SU-DHL-6 (cell line): ENCODE measurements around the gene HSD17B7.
"Not testable (repeated sequence)": the region's sequence is repeated elsewhere in the genome, so short reads cannot be mapped to it uniquely, and the experiment has no call there.

Experiments
- H2AFZ ChIP-seq: fragments of 200-600 bp; sonication (generic); 2 replicates; pipeline ENCODE4 v1.6.1; 2014; ENCODE audit warnings: low read depth, mild to moderate bottlenecking, moderate library complexity, mixed read lengths, antibody characterized with exemption, low read length; ENCODE audit not compliant: severe bottlenecking
- H3F3A ChIP-seq: fragments of 200-600 bp; shearing (Covaris generic); 2 replicates; pipeline ENCODE4 v1.6.0; 2016; ENCODE audit warnings: antibody characterized with exemption, mild to moderate bottlenecking; ENCODE audit not compliant: insufficient read depth
- H3K27ac ChIP-seq: fragments of 200-600 bp; sonication (generic); 2 replicates; pipeline ENCODE4 v1.5.1; 2016; ENCODE audit warnings: low read depth, mild to moderate bottlenecking, low read length, moderate library complexity, mixed read lengths
- H3K27me3 ChIP-seq: fragments of 200-600 bp; sonication (generic), shearing (Covaris generic); 2 replicates; pipeline ENCODE4 v1.6.0; 2014; ENCODE audit warnings: mild to moderate bottlenecking, low read length
- H3K36me3 ChIP-seq: fragments of 200-600 bp; sonication (generic); 2 replicates; pipeline ENCODE4 v1.6.1; 2014; ENCODE audit warnings: mild to moderate bottlenecking, low read length, mixed read lengths
- H3K4me2 ChIP-seq: fragments of 300-600, 200-600 bp; shearing (Covaris generic), sonication (generic); 2 replicates; pipeline ENCODE4 v1.6.0; 2014; ENCODE audit warnings: low read length, low read depth, mild to moderate bottlenecking; ENCODE audit not compliant: poor library complexity, severe bottlenecking
- H3K4me3 ChIP-seq: fragments of 200-600 bp; sonication (generic); 2 replicates; pipeline ENCODE4 v1.5.1; 2014; ENCODE audit warnings: antibody characterized with exemption, low read length, mild to moderate bottlenecking, mixed read lengths; ENCODE audit not compliant: insufficient read depth, poor library complexity, severe bottlenecking
- H3K79me2 ChIP-seq: fragments of 200-600 bp; sonication (generic); 2 replicates; pipeline ENCODE4 v1.6.1; 2014; ENCODE audit warnings: mild to moderate bottlenecking, low read length, moderate library complexity; ENCODE audit not compliant: insufficient read depth
- H3K9ac ChIP-seq: fragments of 200-600 bp; sonication (generic); 2 replicates; pipeline ENCODE4 v1.7.0; 2014; ENCODE audit warnings: mild to moderate bottlenecking, low read length
- H3K9me2 ChIP-seq: fragments of 200-600 bp; sonication (generic); replicated peaks from 2 replicates; pipeline ENCODE4 v1.6.1; 2014; ENCODE audit warnings: low read length; ENCODE audit not compliant: insufficient read depth
- H3K9me3 ChIP-seq: fragments of 200-600 bp; sonication (generic); 2 replicates; pipeline ENCODE4 v1.6.1; 2014; ENCODE audit warnings: low read length, mixed read lengths; ENCODE audit not compliant: insufficient read depth
- H4K20me1 ChIP-seq: fragments of 200-600 bp; sonication (generic); 2 replicates; pipeline ENCODE4 v1.6.1; 2014; ENCODE audit warnings: low read depth, mild to moderate bottlenecking, antibody characterized with exemption, low read length, moderate library complexity, mixed read lengths

Gene HSD17B7

DNA sequence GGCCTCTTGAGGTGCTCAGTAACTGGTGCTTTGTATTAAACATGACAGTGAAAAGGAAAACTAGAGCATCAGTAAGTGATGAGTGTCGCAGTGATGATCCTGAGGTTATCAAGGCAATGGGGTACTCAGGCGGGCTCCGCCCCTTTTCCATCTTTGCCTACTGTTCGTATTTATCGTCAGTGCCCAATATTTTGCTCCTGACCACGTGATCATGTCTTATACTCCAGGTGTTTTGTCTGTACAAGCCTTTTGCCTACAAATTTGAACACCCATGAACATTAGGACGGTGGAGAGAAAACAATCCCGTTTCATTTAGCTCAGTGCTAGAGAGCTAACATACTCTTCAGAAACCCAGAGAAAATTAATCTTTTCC is 469 bp downstream of the HSD17B7 start:
- H3K4me3 ChIP-seq, result peak overlapping the region; percentile 50
- peak overlapping the region; percentile 46 for H3K4me2 ChIP-seq
- not testable (repeated sequence) for H4K20me1 ChIP-seq, H3F3A ChIP-seq, H3K9me3 ChIP-seq, H3K79me2 ChIP-seq, H2AFZ ChIP-seq, H3K36me3 ChIP-seq, H3K9me2 ChIP-seq, H3K27me3 ChIP-seq
- H3K9ac ChIP-seq, result peak overlapping the region; percentile 59
- H3K27ac ChIP-seq, result peak overlapping the region; percentile 66

DNA sequence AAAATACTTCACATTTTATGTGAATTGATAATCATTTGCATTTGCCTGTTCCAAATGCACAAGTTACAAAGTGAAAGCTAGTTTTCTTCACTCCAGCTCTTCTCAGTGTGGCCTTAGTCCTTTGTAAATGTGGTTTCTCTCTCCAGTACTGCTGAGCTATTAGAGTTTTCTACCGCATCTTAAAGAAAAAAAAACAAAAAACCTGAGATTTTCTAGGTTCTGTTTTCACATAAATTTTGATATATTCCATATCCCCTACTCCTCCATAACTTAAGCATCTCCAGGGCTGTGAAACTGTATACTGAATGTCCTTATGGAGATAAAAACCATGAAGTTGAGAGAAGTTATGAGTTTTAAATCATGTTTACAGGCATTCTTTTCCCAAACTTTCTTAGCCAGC is 3.8 kb downstream of the HSD17B7 start:
- not testable (repeated sequence) for H3K4me2 ChIP-seq, H3K9me2 ChIP-seq, H2AFZ ChIP-seq, H3K79me2 ChIP-seq, H3K36me3 ChIP-seq, H3F3A ChIP-seq, H3K27ac ChIP-seq, H4K20me1 ChIP-seq, H3K9me3 ChIP-seq, H3K4me3 ChIP-seq, H3K9ac ChIP-seq, H3K27me3 ChIP-seq

DNA sequence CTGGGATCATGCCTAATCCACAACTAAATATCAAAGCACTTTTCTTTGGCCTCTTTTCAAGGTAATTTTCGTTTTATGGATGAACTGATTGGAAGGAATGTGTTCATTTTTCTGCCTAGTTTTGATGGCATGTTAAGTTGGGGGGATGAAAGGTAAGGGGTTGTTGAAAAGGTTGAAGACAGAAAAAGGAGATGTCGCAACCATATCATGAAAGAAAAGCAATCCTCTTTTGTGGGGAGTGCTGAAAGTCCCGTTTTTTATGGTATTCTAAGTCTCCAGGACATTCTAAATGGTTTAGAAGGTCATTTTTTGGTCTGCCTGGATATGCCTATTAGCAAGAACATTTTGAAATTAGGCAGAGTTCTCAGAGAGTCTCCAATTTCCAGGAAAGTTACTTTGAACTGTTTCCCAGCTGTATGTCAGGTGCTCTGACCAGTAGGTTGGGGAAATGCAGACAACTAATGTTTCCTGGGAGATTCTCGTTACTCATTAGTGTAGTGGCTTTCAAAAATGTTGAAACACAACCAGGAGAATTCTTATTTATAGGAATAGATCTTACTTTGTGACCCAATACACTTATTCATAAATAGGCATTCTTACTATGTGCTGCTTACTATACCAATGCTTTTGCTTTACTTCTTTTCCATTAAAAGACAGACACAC is 6.2 kb downstream of the HSD17B7 start:
- not testable (repeated sequence) for H3K9me3 ChIP-seq, H3F3A ChIP-seq, H3K9ac ChIP-seq, H3K27me3 ChIP-seq, H3K9me2 ChIP-seq, H3K4me3 ChIP-seq, H3K27ac ChIP-seq, H3K79me2 ChIP-seq, H3K36me3 ChIP-seq, H4K20me1 ChIP-seq, H3K4me2 ChIP-seq, H2AFZ ChIP-seq

DNA sequence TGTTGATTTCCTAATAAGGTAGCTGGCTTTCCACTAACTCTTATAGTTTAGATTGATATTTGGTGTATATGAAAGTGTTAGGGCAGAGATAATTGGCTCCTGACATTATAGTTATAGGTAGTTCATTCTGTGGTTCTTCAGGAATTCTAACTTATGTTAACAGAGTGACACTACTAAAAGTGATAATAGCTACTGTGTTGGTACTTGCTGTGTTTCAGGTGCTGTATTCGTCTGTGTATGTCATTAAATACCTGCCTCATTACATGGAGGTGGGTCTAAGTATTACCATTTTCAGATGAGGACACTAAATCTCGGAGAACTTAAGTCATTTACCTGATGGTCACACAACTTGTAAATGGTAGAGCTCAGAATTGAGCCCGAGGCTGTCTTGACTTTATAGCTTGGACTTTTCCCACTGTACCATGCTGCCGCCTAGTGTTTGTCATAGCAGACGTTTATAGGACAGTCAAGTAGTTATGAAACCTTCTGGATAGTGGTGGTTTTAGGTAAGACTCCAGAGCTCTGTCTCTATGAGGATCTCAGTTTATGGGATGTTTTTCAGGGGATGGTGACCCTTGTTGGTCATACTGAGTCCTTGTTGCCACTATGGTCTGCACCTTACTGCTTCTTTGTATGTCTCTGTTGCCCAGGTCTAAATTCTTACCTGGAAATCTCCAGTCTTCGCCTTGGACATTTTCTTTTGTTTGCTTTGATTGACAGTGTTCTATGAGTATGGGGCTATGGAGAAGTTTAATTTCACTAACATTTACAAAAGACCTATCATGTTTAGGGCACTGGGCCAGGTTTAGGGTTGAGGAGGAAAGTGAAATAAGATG is 9.7 kb downstream of the HSD17B7 start:
- not testable (repeated sequence) for H3K4me2 ChIP-seq, H3K79me2 ChIP-seq, H4K20me1 ChIP-seq, H3K9ac ChIP-seq, H2AFZ ChIP-seq, H3K4me3 ChIP-seq, H3F3A ChIP-seq, H3K9me3 ChIP-seq, H3K9me2 ChIP-seq, H3K27ac ChIP-seq, H3K36me3 ChIP-seq, H3K27me3 ChIP-seq

DNA sequence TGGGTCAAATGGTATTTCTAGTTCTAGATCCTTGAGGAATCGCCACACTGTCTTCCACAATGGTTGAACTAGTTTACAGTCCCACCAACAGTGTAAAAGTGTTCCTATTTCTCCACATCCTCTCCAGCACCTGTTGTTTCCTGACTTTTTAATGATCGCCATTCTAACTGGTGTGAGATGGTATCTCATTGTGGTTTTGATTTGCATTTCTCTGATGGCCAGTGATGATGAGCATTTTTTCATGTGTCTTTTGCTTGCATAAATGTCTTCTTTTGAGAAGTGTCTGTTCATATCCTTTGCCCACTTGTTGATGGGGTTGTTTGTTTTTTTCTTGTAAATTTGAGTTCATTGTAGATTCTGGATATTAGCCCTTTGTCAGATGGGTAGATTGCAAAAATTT is 17.0 kb downstream of the HSD17B7 start:
- not testable (repeated sequence) for H3K9me2 ChIP-seq, H3K36me3 ChIP-seq, H3K27ac ChIP-seq, H3K27me3 ChIP-seq, H3K9ac ChIP-seq, H4K20me1 ChIP-seq, H3K79me2 ChIP-seq, H3K9me3 ChIP-seq, H2AFZ ChIP-seq, H3F3A ChIP-seq, H3K4me2 ChIP-seq, H3K4me3 ChIP-seq

DNA sequence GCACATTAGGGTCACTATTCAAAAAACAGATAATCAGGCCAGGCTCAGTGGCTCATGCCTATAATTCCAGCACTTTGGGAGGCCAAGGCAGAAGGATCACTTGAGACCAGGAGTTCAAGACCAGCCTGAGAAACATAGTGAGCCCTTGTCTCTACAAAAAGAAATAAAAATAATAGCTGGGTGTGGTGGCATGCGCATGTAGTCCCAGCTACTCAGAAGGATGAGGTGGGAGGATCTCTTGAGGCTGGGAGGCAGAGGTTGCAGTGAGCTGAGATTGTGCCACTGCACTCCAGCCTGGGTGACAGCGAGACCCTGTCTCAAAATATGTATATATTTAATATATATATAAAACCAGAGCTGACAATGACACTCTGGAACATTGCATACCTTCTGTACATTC is 21.9 kb downstream of the HSD17B7 start:
- not testable (repeated sequence) for H3K27me3 ChIP-seq, H4K20me1 ChIP-seq, H3K27ac ChIP-seq, H3K4me2 ChIP-seq, H3K9ac ChIP-seq, H3K9me3 ChIP-seq, H2AFZ ChIP-seq, H3K4me3 ChIP-seq, H3K9me2 ChIP-seq, H3K79me2 ChIP-seq, H3F3A ChIP-seq, H3K36me3 ChIP-seq

DNA sequence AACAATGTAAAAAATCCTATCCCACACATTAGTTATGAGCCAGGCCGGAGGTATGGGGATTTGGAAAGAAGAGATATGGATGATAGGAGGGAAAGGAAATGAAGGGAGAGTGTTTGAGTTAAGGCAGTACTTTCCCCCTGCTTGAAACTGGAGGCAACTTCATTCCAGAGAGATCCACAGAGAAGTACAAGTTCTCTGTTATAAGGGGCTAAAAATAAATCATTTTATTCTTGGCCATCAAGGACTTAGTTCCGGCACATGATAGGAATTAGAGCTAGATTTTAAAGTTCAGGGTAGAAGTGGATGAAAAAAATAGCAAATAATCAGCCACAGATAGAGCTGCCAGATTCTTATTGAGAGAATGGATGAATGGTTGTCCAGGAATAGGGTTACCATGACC is 27.6 kb downstream of the HSD17B7 start:
- not testable (repeated sequence) for H3K9me2 ChIP-seq, H4K20me1 ChIP-seq, H3K9ac ChIP-seq, H3K4me2 ChIP-seq, H3K27ac ChIP-seq, H3K4me3 ChIP-seq, H2AFZ ChIP-seq, H3K27me3 ChIP-seq, H3K9me3 ChIP-seq, H3K79me2 ChIP-seq, H3K36me3 ChIP-seq, H3F3A ChIP-seq

DNA sequence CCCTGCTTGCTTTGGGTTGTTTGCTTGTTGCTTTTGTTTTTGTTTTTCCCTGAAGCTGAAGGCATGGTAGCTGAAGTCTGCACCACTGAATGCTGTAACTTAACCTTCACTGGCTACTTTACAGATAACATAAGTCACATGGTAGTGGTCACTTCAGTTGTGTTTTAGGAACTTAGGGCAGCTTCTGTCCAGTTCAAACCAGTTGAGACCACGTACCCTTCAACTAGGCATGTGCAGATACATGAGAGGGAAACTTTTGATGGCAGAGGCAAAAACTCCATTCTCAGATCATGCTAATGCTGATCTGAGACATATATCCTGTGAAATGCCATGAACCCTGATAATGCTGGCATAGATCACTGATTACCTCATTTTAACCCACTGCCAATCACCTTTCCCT is 28.2 kb downstream of the HSD17B7 start:
- not testable (repeated sequence) for H2AFZ ChIP-seq, H3K36me3 ChIP-seq, H3K9me2 ChIP-seq, H3F3A ChIP-seq, H3K9ac ChIP-seq, H3K4me3 ChIP-seq, H3K27ac ChIP-seq, H3K79me2 ChIP-seq, H3K27me3 ChIP-seq, H3K9me3 ChIP-seq, H4K20me1 ChIP-seq, H3K4me2 ChIP-seq
